WTC11 (cell line): Measurements from ENCODE around the gene ADARB2. TPM values are rescaled to one million over a fixed set of nuclear protein-coding genes. Genes with fewer than 3 reads are reported as not detected.

Source experiments
- ATAC-seq: fragments of 200-7000 bp; cut with Tn5 transposase; 2 replicates; pipeline ENCODE4 v1.10.0; 2021; ENCODE audit warnings: mild to moderate bottlenecking, moderate library complexity
- CTCF ChIA-PET: fragments of 300-600 bp; sonication (Branson Sonifier 250); formaldehyde crosslinking; loops from one replicate; lab custom pipeline; 2021; ENCODE audit warnings: antibody characterized with exemption; lab: Charles Lee
- POLR2A ChIA-PET: fragments of 350-600 bp; sonication (Branson Sonifier 250); formaldehyde crosslinking; loops from one replicate; lab custom pipeline; 2021; ENCODE audit warnings: antibody characterized with exemption; lab: Charles Lee
- DNase-seq: peaks from one replicate; pipeline ENCODE4 v3.0.0; 2021; ENCODE audit warnings: low spot score
- H3K27ac Mint-ChIP-seq: 2 replicates; pipeline ENCODE4 v1.8.0; 2021; ENCODE audit warnings: mixed read lengths
- H3K27me3 Mint-ChIP-seq: 2 replicates; pipeline ENCODE4 v1.8.0; 2021; ENCODE audit warnings: low read depth, mild to moderate bottlenecking, moderate library complexity, mixed read lengths
- H3K36me3 Mint-ChIP-seq: 2 replicates; pipeline ENCODE4 v1.8.0; 2021; ENCODE audit warnings: mixed read lengths
- H3K4me1 Mint-ChIP-seq: 2 replicates; pipeline ENCODE4 v1.8.0; 2022; ENCODE audit warnings: mixed read lengths
- H3K4me3 Mint-ChIP-seq: 2 replicates; pipeline ENCODE4 v1.8.0; 2021; ENCODE audit warnings: mild to moderate bottlenecking, moderate library complexity, mixed read lengths
- H3K9me3 Mint-ChIP-seq: 2 replicates; pipeline ENCODE4 v1.8.0; 2021; ENCODE audit warnings: mixed read lengths
- AFF4 ChIP-seq: sonication (generic); formaldehyde crosslinking; IDR thresholded peaks from 2 replicates; pipeline ENCODE4 v1.8.1; 2023; ENCODE audit warnings: mild to moderate bottlenecking, missing genetic modification reagents, borderline replicate concordance
- ATF1 ChIP-seq: sonication (generic); formaldehyde crosslinking; IDR thresholded peaks from 2 replicates; pipeline ENCODE4 v1.8.1; 2023; ENCODE audit warnings: mild to moderate bottlenecking, moderate library complexity, missing genetic modification reagents
- ATF6 ChIP-seq: sonication (generic); formaldehyde crosslinking; IDR thresholded peaks from 2 replicates; pipeline ENCODE4 v1.8.1; 2023; ENCODE audit warnings: mild to moderate bottlenecking, missing genetic modification reagents
- ERG ChIP-seq: fragments of 250-450 bp; sonication (Bioruptor Pico); IDR thresholded peaks from 2 replicates; pipeline ENCODE4 v1.8.0; 2021; ENCODE audit warnings: mild to moderate bottlenecking
- GRHL2 ChIP-seq: fragments of 250-450 bp; sonication (Bioruptor Pico); IDR thresholded peaks from 2 replicates; pipeline ENCODE4 v1.8.0; 2022; ENCODE audit warnings: mild to moderate bottlenecking, moderate library complexity; ENCODE audit not compliant: insufficient replicate concordance, severe bottlenecking
- IRF1 ChIP-seq: sonication (generic); formaldehyde crosslinking; IDR thresholded peaks from 2 replicates; pipeline ENCODE4 v1.8.0; 2023; ENCODE audit warnings: missing genetic modification reagents
- JAZF1 ChIP-seq: fragments of 250-450 bp; sonication (Bioruptor Pico); IDR thresholded peaks from 2 replicates; pipeline ENCODE4 v1.9.0; 2021; ENCODE audit warnings: moderate library complexity, mild to moderate bottlenecking, inconsistent platforms
- MAX ChIP-seq: sonication (generic); formaldehyde crosslinking; IDR thresholded peaks from 2 replicates; pipeline ENCODE4 v1.8.0; 2022; ENCODE audit warnings: mild to moderate bottlenecking, missing genetic modification reagents
- NR2C2 ChIP-seq: sonication (generic); formaldehyde crosslinking; IDR thresholded peaks from 2 replicates; pipeline ENCODE4 v1.8.0; 2022; ENCODE audit warnings: mild to moderate bottlenecking, missing genetic modification reagents
- PREB ChIP-seq: sonication (generic); formaldehyde crosslinking; IDR thresholded peaks from 2 replicates; pipeline ENCODE4 v1.8.1; 2022; ENCODE audit warnings: mild to moderate bottlenecking, missing genetic modification reagents, moderate library complexity, borderline replicate concordance
- PRRX2 ChIP-seq: fragments of 250-450 bp; sonication (Bioruptor Pico); IDR thresholded peaks from 2 replicates; pipeline ENCODE4 v1.8.0; 2021; ENCODE audit warnings: mild to moderate bottlenecking
- RELA ChIP-seq: sonication (generic); formaldehyde crosslinking; IDR thresholded peaks from 2 replicates; pipeline ENCODE4 v1.8.1; 2022; ENCODE audit warnings: missing genetic modification reagents, mild to moderate bottlenecking, borderline replicate concordance
- SP1 ChIP-seq: sonication (generic); formaldehyde crosslinking; conservative IDR thresholded peaks from 2 replicates; pipeline ENCODE4 v1.8.1; 2022; ENCODE audit warnings: missing genetic modification reagents
- TEAD4 ChIP-seq: sonication (generic); formaldehyde crosslinking; IDR thresholded peaks from 2 replicates; pipeline ENCODE4 v1.8.0; 2022; ENCODE audit warnings: mild to moderate bottlenecking, missing genetic modification reagents
- USF1 ChIP-seq: sonication (generic); formaldehyde crosslinking; IDR thresholded peaks from 2 replicates; pipeline ENCODE4 v1.8.0; 2022; ENCODE audit warnings: mild to moderate bottlenecking, missing genetic modification reagents
- ZNF396 ChIP-seq: fragments of 250-450 bp; sonication (Bioruptor Pico); IDR thresholded peaks from 2 replicates; pipeline ENCODE4 v1.8.0; 2021; ENCODE audit warnings: mild to moderate bottlenecking, moderate library complexity, borderline replicate concordance
- total RNA-seq: library from RNA; stranded (reverse); gene quantifications from 3 replicates; pipeline ENCODE4 v1.2.3, GENCODE V29; 2021

Gene ADARB2
- total RNA-seq, 1 experiment from 2014 or later: 3.7 TPM

- Mint-ChIP-seq H3K27ac (no peak overlapping the region), H3K36me3 (peaks cover 17% of the 10 kb centered on the region)
- DNase-seq: no peak
- TF ChIP-seq MAX (CRISPR knock-in tag) (no peak), ERG (CRISPR knock-in tag) (no peak), NR2C2 (CRISPR knock-in tag) (no peak), PREB (CRISPR knock-in tag) (no peak), AFF4 (no peak), SP1 (CRISPR knock-in tag) (no peak), ZNF396 (no peak), JAZF1 (CRISPR knock-in tag) (no peak), ATF1 (CRISPR knock-in tag) (no peak), GRHL2 (no peak), USF1 (no peak), IRF1 (no peak), RELA (CRISPR knock-in tag) (no peak)
- TF ChIP-seq, all 79 proteins: peak for 0
- Mint-ChIP-seq H3K4me3 (no peak overlapping the region), H3K9me3 (peaks cover 19% of the 10 kb centered on the region), H3K4me1 (peaks cover 19% of the 10 kb centered on the region), H3K27me3 (peaks cover 13% of the 10 kb centered on the region)
- no peak for ATAC-seq
- POLR2A ChIA-PET: no interaction called here
- CTCF ChIA-PET: interaction anchor here (0.7 kb wide), 1 partner anchor 107 kb away, joined by 4 read pairs; no protein-coding TSS in a partner anchor
Observed at GRCh38 chr10:1473874-1474273, 263.5 kb downstream of the ADARB2 start.

- TF ChIP-seq SP1 (CRISPR knock-in tag): no peak
- TF ChIP-seq PRRX2 (CRISPR knock-in tag): no peak
- no peak for TF ChIP-seq TEAD4
- no peak for TF ChIP-seq ATF6 (CRISPR knock-in tag)
- no peak for TF ChIP-seq RELA (CRISPR knock-in tag)
- ATAC-seq (no peak), DNase-seq (no peak)
- peaks cover 6% of the 10 kb centered on the region for H3K27me3 Mint-ChIP-seq
- H3K27ac Mint-ChIP-seq: no peak overlapping the region
- peaks cover 6% of the 10 kb centered on the region for H3K36me3 Mint-ChIP-seq
- H3K9me3 Mint-ChIP-seq: peaks cover 6% of the 10 kb centered on the region
- CTCF ChIA-PET: no interaction called here
- POLR2A ChIA-PET: no interaction called here
- peaks cover 19% of the 10 kb centered on the region for H3K4me1 Mint-ChIP-seq
- no peak overlapping the region for H3K4me3 Mint-ChIP-seq
Observed at GRCh38 chr10:1472178-1472958, 265.0 kb downstream of the ADARB2 start.
